CD4-positive, CD25-positive, alpha-beta regulatory T cell (primary cell): ENCODE measurements around the gene ACACA. TPM values are rescaled to one million over a fixed set of nuclear protein-coding genes. Genes with fewer than 3 reads are reported as not detected.
"Not testable (repeated sequence)": the region's sequence is repeated elsewhere in the genome, so short reads cannot be mapped to it uniquely, and the experiment has no call there.

ENCODE experiments used
- ATAC-seq, 2 donors: fragments of 150-1000 bp; cut with Tn5 transposase; one replicate each; pipeline ENCODE4 v1.10.0; 2021; ENCODE audit warnings: low read depth in 2 of 2, moderate number of reproducible peaks in 2 of 2, moderate library complexity in 1 of 2
- DNase-seq, 3 donors: peaks; one replicate each; pipeline versions ENCODE4 v3.0.0 to v3.0.0-alpha.2; 2012 to 2022; ENCODE audit warnings: mixed read lengths in 1 of 3
- H3K27ac ChIP-seq: one replicate; pipeline ENCODE4 v1.7.0; 2013; ENCODE audit warnings: mild to moderate bottlenecking, low read length; ENCODE audit not compliant: insufficient read depth, poor library complexity, severe bottlenecking
- H3K27me3 ChIP-seq: one replicate; pipeline ENCODE4 v1.7.0; 2013; ENCODE audit warnings: low read length; ENCODE audit not compliant: control insufficient read depth, insufficient read depth
- H3K36me3 ChIP-seq: one replicate; pipeline ENCODE4 v1.7.0; 2013; ENCODE audit warnings: mild to moderate bottlenecking, low read length, moderate library complexity; ENCODE audit not compliant: control insufficient read depth, insufficient read depth
- H3K4me1 ChIP-seq: 2 replicates; pipeline ENCODE4 v1.7.0; 2013; ENCODE audit warnings: mild to moderate bottlenecking, low read length; ENCODE audit not compliant: insufficient read depth, control insufficient read depth, poor library complexity, severe bottlenecking
- H3K4me3 ChIP-seq: one replicate; pipeline ENCODE4 v1.7.0; 2013; ENCODE audit warnings: low read depth, mild to moderate bottlenecking, low read length, moderate library complexity
- H3K9me3 ChIP-seq, 2 experiments: 1 replicate in 1 of 2; 2 replicates in 1 of 2; pipeline ENCODE4 v1.7.0; 2013; ENCODE audit warnings: low read length in 2 of 2, mild to moderate bottlenecking in 1 of 2, moderate library complexity in 1 of 2; ENCODE audit not compliant: control insufficient read depth in 2 of 2
- H3K27ac Mint-ChIP-seq, 3 donors: one replicate each; pipeline ENCODE4 v1.8.0; 2020 to 2022; ENCODE audit warnings: mild to moderate bottlenecking in 3 of 3, mixed read lengths in 3 of 3, moderate library complexity in 2 of 3
- H3K27me3 Mint-ChIP-seq: one replicate; pipeline ENCODE4 v1.8.0; 2022; ENCODE audit warnings: mild to moderate bottlenecking, mixed read lengths
- H3K36me3 Mint-ChIP-seq: one replicate; pipeline ENCODE4 v1.8.0; 2020; ENCODE audit warnings: mixed read lengths
- H3K4me1 Mint-ChIP-seq, 4 donors: one replicate each; pipeline ENCODE4 v1.8.0; 2020 to 2022; ENCODE audit warnings: mixed read lengths in 4 of 4, mild to moderate bottlenecking in 1 of 4
- H3K4me3 Mint-ChIP-seq, 4 donors: one replicate each; pipeline ENCODE4 v1.8.0; 2020 to 2022; ENCODE audit warnings: mild to moderate bottlenecking in 4 of 4, mixed read lengths in 4 of 4, moderate library complexity in 3 of 4
- H3K9me3 Mint-ChIP-seq, 7 donors: one replicate each; pipeline ENCODE4 v1.8.0; 2020 to 2022; ENCODE audit warnings: mixed read lengths in 7 of 7, mild to moderate bottlenecking in 3 of 7, moderate library complexity in 2 of 7
- polyA plus RNA-seq, 4 donors: library from polyadenylated mRNA; unstranded; fragments of 300-500 nt; fragmentation: Illumina TruSeq; gene quantifications; one replicate each; pipeline ENCODE4 v1.2.3, GENCODE V29; 2021
- total RNA-seq: library from RNA; stranded (reverse); gene quantifications from one replicate; pipeline ENCODE4 v1.2.3, GENCODE V29; 2022

The ACACA gene
- total and polyA plus RNA-seq, 5 donors from 2014 or later: 7.4 to 42.9 (median 9.6) TPM

- DNase-seq: no peak
- Mint-ChIP-seq H3K36me3 (peaks cover 18% of the 10 kb centered on the region), H3K27ac (peak overlapping the region in 1 of 3 donors; percentile 12), H3K27me3 (no peaks in the 10 kb centered on the region), H3K4me3 (peak overlapping the region in 2 of 4 donors; percentile 43 to 45), H3K9me3 (peaks cover 0 to 1% (median 0%) of the 10 kb centered on the region in 7 donors), H3K4me1 (peaks cover 0 to 34% (median 18%) of the 10 kb centered on the region in 4 donors)
- Histone ChIP-seq H3K36me3 (peaks cover 34% of the 10 kb centered on the region), H3K27me3 (no peaks in the 10 kb centered on the region), H3K4me1 (no peaks in the 10 kb centered on the region), H3K4me3 (no peak overlapping the region), H3K27ac (no peak overlapping the region), H3K9me3 (no peaks in the 10 kb centered on the region)
- ATAC-seq: no peak
Observed at GRCh38 chr17:37413875-37414519, 7.4 kb upstream of the ACACA start.

- Histone ChIP-seq H3K9me3 (no peaks in the 10 kb centered on the region), H3K4me3 (no peak overlapping the region), H3K27ac (no peak overlapping the region), H3K36me3 (peaks cover 29% of the 10 kb centered on the region), H3K27me3 (no peaks in the 10 kb centered on the region), H3K4me1 (peaks cover 13% of the 10 kb centered on the region)
- H3K36me3 Mint-ChIP-seq: peaks cover 18% of the 10 kb centered on the region
- no peaks in the 10 kb centered on the region for H3K27me3 Mint-ChIP-seq
- H3K4me1 Mint-ChIP-seq: peaks cover 4 to 58% (median 37%) of the 10 kb centered on the region in 4 donors
- H3K27ac Mint-ChIP-seq: no peak overlapping the region
- DNase-seq (no peak), ATAC-seq (no peak)
- peaks cover 0 to 1% (median 0%) of the 10 kb centered on the region in 7 donors for H3K9me3 Mint-ChIP-seq
- H3K4me3 Mint-ChIP-seq: peak overlapping the region in 2 of 4 donors; percentile 29 to 52
Observed at GRCh38 chr17:37410357-37410756, 3.7 kb upstream of the ACACA start.

GRCh38 chr17:37408145-37408479 lies 1.5 kb upstream of the ACACA start:
- Mint-ChIP-seq H3K4me3 (peak overlapping the region; percentile 96 to 99 (median 96)), H3K4me1 (peaks cover 10 to 60% (median 46%) of the 10 kb centered on the region in 4 donors), H3K27ac (peak overlapping the region in 2 of 3 donors; percentile 62 to 92)
- H3K4me3 ChIP-seq, H3K27me3 ChIP-seq, H3K27ac ChIP-seq, H3K27me3 Mint-ChIP-seq, ATAC-seq, H3K9me3 ChIP-seq, H3K36me3 Mint-ChIP-seq, DNase-seq, H3K9me3 Mint-ChIP-seq: not testable (repeated sequence)
- Histone ChIP-seq H3K4me1 (peaks cover 16% of the 10 kb centered on the region), H3K36me3 (peaks cover 13% of the 10 kb centered on the region)

- H3K9me3 ChIP-seq: no peaks in the 10 kb centered on the region
- no peaks in the 10 kb centered on the region for H3K36me3 Mint-ChIP-seq
- no peaks in the 10 kb centered on the region for H3K27me3 ChIP-seq
- H3K4me1 ChIP-seq: peaks cover 16% of the 10 kb centered on the region
- H3K4me1 Mint-ChIP-seq: peaks cover 13 to 67% (median 49%) of the 10 kb centered on the region in 4 donors
- peak overlapping the region; percentile 95 to 98 (median 96) for H3K4me3 Mint-ChIP-seq
- no peak for DNase-seq
- H3K36me3 ChIP-seq: peaks cover under 1% of the 10 kb centered on the region
- H3K27ac Mint-ChIP-seq: peak overlapping the region; percentile 86 to 95 (median 94)
- peak in 1 of 2 donors; percentile 24 for ATAC-seq
- H3K27me3 Mint-ChIP-seq: no peaks in the 10 kb centered on the region
- H3K9me3 Mint-ChIP-seq: no peaks in the 10 kb centered on the region
- peak overlapping the region; percentile 85 for H3K4me3 ChIP-seq
- H3K27ac ChIP-seq: peak overlapping the region; percentile 62
Observed at GRCh38 chr17:37405955-37406634, 541 bp downstream of the ACACA start.

GRCh38 chr17:37405522-37405921 lies 1.1 kb downstream of the ACACA start:
- not testable (repeated sequence) for H3K36me3 ChIP-seq, H3K27me3 Mint-ChIP-seq, DNase-seq, H3K9me3 ChIP-seq, H3K27ac ChIP-seq, H3K36me3 Mint-ChIP-seq, H3K9me3 Mint-ChIP-seq, H3K27me3 ChIP-seq, ATAC-seq
- H3K4me1 Mint-ChIP-seq: peaks cover 13 to 61% (median 45%) of the 10 kb centered on the region in 4 donors
- H3K4me3 Mint-ChIP-seq: peak overlapping the region; percentile 95 to 98 (median 96)
- peak overlapping the region in 1 of 3 donors; percentile 95 for H3K27ac Mint-ChIP-seq
- peaks cover 16% of the 10 kb centered on the region for H3K4me1 ChIP-seq
- H3K4me3 ChIP-seq: peak overlapping the region; percentile 85

- Mint-ChIP-seq H3K27ac (peak overlapping the region in 1 of 3 donors; percentile 76), H3K36me3 (no peaks in the 10 kb centered on the region), H3K9me3 (no peaks in the 10 kb centered on the region), H3K27me3 (no peaks in the 10 kb centered on the region), H3K4me3 (peak overlapping the region in 1 of 4 donors; percentile 21), H3K4me1 (peaks cover 10 to 31% (median 27%) of the 10 kb centered on the region in 4 donors)
- Histone ChIP-seq H3K36me3 (no peaks in the 10 kb centered on the region), H3K4me1 (peaks cover 4% of the 10 kb centered on the region), H3K27ac (no peak overlapping the region), H3K27me3 (no peaks in the 10 kb centered on the region), H3K9me3 (no peaks in the 10 kb centered on the region), H3K4me3 (no peak overlapping the region)
- ATAC-seq (no peak), DNase-seq (no peak)
Observed at GRCh38 chr17:37400505-37400904, 6.1 kb downstream of the ACACA start.

- no peak overlapping the region for H3K27ac Mint-ChIP-seq
Observed at GRCh38 chr17:37399265-37399803, 7.3 kb downstream of the ACACA start.

More at GRCh38 chr17:37399265-37399803, 7.3 kb downstream of the ACACA start:
- Histone ChIP-seq H3K27me3 (no peaks in the 10 kb centered on the region), H3K9me3 (no peaks in the 10 kb centered on the region), H3K36me3 (no peaks in the 10 kb centered on the region), H3K4me1 (no peaks in the 10 kb centered on the region), H3K27ac (no peak overlapping the region), H3K4me3 (no peak overlapping the region)
- peaks cover 3 to 20% (median 18%) of the 10 kb centered on the region in 4 donors for H3K4me1 Mint-ChIP-seq
- H3K4me3 Mint-ChIP-seq: no peak overlapping the region
- H3K9me3 Mint-ChIP-seq: no peaks in the 10 kb centered on the region
- DNase-seq (no peak), ATAC-seq (no peak)
- H3K36me3 Mint-ChIP-seq: no peaks in the 10 kb centered on the region
- H3K27me3 Mint-ChIP-seq: no peaks in the 10 kb centered on the region
